HG03139 (cell line): Measurements from ENCODE around the gene IL1R2.
"Not testable (repeated sequence)": the region's sequence is repeated elsewhere in the genome, so short reads cannot be mapped to it uniquely, and the experiment has no call there.

Source experiments
- ATAC-seq: cut with Tn5 transposase; IDR thresholded peaks from one replicate; pipeline ENCODE4 v1.9.1; 2021; ENCODE audit not compliant: unreplicated experiment

Gene IL1R2

DNA sequence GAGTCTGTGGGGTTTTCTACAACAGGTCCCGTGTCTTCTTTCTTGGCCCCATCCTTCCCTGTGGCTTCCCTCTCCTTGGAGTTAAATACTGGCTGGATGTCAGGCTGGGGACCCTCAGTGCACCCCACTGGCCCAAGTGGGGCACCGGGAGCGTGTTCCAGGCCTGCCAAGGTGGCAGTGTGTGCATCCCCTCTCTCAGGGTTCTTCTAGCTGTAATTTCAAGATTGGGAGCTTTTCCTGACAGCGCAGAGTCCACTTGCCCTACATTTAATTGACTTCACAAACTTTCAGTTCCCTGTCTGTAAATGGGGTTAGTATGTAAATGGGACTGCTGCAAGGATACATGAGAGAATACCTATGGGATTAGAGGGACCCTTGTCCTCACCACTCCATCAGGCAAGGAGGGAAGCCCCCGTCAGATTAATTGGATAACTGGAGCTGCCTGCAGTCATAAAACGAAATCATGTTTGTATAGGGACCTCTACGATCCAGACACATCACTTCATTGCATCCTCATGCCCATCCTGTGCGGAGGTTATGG lies 66.6 kb downstream of the IL1R2 start:
- ATAC-seq, result no peak

DNA sequence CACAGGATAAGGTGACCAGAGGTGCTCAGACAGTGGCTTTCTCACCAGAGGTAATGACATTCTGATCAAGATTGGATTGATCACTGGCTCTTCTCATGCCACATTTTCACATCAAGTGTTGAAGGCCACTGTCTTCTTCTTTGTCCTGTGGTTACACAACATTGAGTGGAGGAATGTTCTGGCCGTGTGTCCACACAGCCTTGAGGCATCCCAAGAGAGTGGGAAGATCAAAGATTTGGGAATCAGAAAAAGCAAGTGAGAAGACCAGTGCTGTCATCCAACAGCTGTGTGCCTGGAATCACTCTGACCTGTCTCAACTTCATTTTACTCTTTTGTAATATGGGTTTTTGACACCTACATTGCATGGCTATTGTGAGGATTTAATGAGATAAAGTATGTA lies 67.4 kb downstream of the IL1R2 start:
- ATAC-seq, result no peak

DNA sequence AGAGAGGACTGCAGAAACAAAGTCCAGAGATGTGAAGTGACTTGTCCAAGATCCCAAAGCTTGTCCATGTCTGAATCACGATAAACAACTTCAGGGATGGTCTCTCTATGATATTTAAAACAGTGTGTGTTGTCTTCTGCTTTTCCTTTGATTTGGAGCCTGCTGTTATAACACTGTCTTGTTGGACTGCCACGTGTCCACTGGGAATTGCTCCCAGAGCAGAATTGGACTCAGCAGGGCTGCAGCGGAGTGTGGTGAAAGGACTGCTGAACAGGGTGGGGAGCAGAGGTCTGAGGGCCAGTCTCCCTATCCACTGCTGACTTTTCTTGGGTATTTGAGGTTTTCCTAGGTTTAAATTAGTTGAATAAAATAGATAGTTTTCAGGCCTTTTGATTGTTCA lies 68.3 kb downstream of the IL1R2 start:
- no peak for ATAC-seq

DNA sequence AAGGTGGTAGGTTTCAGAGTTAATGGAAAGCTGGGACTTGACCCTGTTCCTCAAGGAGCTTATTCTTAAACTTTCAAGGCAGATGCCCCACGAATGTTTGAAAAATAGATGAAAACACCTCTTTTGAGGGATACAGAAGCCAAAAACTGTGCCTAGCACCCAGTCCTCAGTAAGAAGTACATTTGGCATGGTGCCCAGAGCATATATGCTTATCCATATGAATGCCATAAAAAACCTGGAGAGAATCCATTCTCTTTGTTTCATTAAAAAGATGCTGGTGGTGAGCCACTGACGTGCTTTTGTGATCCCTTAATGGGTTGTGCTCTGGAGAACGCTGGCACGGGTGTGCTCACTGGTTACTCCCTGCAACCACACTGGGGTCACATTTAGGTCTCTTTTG lies 69.0 kb downstream of the IL1R2 start:
- ATAC-seq, result no peak

DNA sequence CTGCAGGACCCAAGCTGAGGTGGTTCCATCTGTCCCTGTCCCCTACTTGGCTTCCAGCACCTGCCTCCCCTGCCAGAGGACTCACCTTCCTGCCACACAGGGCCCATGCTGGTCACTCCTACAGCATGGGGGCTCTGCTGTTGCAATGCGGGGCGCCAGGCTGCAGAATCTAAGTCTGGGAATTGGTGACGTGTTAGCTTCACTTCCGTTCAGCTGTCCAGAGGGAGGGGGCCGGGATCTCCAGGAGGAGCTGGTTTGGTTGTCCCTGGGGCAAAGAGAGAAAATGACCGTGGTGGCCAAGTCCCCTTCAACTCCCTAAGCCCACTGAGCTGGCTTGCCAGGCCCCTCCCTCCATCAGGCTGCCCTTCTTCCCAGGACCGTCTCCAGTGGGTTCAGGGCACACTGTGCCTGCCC lies 69.5 kb downstream of the IL1R2 start:
- no peak for ATAC-seq

DNA sequence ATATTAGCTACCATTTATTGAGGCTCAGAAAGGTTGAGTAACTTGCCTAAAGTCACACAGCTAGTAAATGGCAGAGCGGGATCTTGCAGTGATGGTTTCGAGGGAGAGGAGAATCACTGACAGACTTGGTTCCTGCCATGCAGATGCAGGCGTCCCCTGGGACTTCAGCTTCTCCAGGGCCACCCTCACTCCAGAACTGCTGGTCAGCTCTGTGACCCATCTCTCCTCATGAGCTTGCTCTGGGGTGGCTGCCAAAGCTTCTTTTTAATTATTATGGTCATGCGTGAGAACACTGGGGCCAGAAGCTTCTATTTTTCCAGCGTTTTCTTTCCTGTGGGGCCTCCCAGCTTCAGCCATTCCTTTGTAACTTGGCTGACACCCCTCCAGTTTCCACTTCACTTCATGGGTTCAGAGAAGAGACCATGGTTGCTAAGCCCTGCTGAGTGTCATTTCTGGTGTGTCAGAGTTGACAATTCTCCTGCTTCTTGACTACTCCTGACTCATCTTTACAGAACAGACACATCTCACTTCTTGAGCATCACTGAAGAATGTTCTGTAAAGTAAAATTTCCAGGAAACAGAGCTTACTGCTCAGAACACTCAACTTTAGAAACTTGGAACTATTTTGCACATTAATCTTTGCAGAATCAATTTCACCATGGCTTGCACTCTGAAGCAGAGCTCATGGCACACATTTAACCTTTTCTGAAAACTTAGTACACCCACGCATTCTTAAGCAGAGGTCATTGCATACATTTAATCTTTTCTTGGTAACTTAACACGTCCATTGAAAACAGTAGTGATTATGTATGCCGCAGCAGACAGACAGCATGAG lies 70.4 kb downstream of the IL1R2 start:
- no peak for ATAC-seq

DNA sequence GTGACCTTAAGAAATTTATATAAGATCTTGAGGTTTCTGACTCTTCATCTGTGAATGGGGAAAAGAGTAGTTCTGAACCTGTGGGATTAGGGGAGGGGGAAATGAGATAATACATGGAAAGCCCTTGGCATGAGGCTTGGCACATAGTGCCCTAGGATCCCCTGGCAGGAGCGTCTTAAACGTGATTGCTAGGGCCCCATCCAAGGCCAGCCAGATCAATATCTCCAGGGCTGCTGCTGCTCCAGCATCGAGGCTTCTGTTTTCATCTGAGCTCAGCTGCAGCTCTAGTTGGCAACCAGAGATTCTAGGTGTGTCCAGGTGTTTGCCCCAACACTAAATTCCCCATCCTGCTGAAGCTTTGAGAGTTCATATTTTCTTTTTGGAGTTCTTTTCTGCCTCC lies 71.0 kb downstream of the IL1R2 start:
- no peak for ATAC-seq

DNA sequence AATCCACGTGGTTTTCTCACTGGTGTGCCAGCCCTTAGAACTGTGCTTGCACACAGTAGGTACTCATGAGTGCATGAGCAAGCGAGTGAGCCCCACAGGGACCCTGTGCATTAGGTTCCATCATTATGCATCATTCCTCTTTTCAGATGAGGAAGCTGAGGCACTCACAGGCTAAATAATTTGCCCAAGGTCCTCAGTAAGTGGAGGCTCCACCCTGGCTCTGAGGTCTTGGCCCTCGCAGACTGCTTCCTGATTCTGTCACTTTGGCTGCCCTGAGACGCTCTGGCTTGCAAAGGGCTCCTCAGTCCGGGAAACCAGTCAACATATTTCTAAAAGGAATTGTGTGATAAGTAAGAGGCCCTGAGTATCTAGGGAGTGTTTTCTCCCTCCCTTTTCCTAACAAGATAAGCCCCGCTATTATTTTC lies 71.7 kb downstream of the IL1R2 start:
- ATAC-seq, result no peak

DNA sequence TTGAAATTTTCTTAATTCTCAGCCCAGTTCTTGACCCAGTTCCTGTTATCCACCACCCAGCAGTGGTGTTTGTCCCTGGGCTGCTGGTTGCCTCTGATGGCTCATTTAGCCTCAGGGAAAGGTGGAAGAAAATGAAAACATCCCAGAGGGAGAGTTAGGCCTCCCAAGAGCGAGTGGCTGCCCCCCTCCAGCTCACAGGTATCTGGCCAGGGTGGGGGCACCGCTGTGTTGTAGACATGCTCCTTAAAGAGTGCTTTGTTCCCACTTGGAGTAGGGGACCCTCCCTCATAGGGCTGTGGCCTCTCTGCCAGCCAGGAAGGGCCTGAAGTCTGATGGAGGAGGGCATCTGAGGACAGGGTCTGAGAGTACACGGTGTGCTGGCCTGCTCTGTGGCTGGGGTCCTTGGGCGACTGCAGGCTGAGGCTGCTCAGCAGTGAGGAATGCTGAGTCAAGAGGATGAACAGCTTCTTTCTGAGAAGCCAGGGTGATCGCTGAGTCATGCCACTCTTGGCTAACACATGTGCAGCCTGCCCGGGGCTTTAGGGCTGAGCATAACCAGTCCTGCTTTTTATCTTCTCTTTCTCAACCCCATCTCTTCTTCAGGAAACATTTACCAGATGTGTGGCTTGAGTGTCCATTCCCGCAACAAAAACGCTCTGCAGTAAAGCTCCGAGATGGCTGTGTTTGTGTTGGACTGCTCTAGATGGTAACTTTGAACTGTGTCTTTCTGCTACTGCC lies 72.3 kb downstream of the IL1R2 start:
- ATAC-seq, result no peak

DNA sequence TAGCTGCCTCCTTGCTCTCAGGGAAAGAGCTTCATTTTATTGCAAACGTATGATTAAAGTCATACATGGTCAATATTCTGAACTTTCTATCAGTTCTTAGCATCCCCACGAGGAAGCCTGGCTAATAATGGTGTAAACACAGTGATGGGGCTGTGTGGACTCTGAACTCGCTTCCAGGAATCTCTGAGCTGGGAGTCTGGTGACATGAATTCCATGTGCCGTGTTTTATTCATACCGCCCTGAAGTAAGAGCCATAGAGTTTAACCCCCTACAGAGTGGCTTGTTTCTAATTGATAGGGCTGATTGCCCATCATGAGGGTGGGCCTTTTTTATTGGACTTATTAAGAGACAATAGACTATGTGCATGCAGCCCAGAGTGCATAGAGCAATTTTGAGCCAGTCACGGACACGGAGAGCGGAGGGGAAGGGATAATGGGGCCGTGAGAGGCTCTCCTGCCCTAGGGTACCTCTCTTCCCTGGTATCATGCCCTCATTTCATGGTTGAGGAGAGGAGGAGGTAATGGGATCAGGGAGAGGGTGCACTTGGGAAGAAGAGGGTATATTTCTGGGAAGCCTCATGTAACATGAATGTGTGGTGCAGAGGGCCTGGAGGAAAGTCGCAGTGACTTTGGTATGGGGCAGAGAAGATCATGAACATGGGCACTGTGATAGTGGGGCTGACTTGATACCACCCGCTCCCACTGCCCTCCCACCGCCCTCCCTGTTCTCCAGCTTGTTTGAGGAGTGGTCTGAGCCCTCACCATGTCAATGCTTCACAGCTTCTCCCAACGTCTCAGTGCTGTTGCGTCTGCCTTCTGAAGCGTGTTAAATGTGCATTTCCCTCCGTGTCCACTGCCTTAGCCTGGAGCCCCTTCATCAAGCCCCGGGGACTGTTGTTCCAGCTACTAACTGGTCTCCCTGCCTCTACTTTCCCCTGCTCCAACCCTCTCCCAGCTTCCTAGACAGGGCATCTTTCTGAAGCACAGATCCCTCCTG lies 73.2 kb downstream of the IL1R2 start:
- no peak for ATAC-seq

DNA sequence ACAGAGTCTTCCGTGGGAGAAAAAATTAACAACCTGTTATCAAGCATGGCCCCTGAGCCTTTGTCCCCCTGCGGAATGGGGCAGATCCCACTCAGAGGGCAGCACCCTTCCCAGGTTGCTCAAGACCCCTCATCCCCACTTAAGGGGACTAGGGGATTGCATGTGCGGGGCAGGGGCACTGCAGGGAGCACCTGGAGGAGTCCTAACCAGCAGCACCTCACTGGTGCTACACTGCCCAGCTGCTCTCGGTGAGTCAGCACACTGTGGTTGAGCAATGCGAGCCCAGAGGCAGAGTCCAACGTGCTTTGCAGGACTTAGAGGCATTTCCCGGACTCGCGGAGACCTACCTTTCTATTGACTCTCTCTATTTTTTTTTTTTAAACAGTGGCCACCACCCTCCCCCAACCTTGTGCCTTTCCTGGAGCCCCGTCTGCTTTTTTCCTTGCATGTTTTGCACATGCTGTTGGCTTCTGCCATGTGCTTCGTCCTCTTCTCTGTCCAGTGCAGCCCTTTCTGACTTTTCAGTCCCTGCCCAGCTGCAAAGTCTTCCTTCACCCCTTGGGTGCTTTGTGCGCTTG lies 74.0 kb downstream of the IL1R2 start:
- no peak for ATAC-seq

DNA sequence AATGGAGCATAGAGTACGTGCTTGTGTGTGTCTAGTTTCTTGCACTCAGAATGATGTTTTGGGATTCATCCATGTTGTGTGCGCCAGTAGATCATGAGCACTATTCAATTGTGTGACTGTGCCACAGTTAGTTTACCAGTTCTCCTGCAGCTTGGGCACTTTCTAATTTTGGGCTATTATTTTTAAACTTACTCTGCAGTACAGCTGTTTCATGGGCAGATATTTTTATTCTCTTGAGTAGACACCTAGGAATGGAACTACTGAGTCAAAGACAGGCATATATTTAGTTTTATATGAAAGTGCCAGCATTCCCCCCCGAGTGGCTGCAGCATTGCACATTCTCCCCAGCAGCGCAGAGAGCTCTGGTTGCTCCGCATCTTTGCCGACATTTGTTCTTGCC lies 74.8 kb downstream of the IL1R2 start:
- ATAC-seq, result no peak

DNA sequence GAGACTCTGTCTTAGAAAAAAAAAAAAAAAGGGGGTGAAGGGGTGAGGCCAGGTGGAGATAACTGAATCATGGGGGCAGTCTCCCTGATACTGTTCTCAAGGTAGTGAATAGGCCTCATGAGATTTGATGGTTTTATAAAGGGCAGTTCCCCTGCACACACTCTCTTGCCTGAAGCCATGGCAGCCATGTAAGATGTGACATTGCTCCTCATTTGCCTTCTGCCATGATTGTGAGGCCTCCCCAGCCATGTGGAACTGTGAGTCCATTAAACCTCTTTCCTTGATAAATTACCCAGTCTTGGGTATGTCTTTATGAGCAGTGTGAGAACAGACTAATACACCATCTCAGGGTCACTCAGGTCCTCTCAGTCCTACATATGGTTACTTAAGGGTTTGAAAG lies 76.4 kb downstream of the IL1R2 start:
- ATAC-seq, result not testable (repeated sequence)

DNA sequence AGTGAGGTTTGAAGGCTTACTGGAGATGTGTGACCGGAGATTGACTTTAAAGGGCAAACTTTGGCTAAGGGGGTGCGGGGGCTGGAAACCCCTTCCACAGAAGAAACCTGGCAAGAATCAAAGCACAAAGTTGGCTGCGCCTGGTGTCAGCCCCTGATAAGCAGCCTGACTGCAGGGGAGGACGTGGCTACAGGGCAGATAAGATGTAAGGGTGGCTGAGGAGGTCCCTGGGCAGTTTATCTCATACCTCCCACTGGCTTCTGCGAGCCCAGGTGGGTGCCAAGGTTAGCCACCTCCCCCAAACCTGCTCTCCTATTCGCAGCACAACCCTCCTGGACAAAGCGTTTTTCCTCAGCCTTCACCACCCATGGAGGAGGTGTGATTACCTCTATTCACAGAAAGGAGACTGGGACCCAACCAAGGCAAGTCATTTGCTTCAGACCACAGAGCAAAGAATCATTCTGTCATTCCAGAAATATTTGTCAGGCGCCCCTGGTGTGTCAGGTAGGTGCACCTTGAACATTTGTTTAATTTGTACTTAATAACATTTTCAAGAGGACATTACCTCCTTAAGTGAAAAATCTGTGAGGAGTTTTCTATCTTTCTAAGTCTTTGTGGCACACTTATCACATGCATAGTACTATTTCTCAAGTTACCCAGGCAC lies 77.7 kb downstream of the IL1R2 start:
- ATAC-seq, result no peak

DNA sequence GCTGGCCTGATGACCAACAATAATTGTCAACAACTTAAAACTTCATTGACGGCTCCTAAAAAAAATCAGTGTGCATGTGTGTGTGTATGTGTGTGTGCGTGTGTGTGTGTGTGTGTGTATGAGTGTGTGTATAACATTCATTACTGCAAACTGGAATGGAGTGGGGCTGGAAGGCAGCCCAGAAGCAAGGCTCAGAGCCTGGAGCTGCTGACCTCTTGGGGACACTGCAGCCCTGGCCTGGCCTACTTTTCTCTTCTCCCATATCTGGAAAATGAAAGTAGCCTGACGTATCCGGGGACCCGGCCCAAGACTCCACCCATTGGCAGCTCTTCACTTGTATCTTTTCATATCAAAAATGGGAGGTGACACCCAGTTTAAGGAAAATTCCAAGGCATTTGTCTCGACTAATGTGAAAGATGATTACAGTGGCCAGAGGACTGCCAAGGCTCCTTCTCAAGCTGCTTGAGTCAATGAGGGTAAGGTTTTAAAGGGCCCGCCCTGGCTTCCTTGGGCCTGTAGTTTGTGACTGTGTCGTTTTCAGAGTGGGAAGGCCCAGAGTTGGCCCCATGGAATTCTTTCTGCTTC lies 78.4 kb downstream of the IL1R2 start:
- ATAC-seq, result no peak

DNA sequence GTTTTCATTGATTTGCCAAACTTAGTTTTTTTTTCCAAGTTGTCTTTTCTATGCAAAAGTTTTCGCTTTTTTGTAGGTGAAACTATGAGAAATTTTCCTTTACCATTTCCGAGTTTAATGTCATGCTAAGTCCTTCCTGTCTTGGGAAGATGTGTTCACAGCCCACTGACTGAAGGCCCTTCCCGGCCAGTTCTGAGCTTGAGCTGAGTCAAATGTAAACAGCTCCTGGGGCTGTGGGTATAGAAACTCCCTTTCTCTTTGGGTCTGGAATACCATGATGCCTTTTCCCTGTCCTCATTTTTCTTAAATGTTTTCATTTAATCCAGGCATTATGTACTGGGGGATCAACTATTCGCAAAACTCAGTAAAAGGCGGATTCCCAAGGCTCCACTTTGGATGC lies 81.0 kb downstream of the IL1R2 start:
- ATAC-seq, result no peak

DNA sequence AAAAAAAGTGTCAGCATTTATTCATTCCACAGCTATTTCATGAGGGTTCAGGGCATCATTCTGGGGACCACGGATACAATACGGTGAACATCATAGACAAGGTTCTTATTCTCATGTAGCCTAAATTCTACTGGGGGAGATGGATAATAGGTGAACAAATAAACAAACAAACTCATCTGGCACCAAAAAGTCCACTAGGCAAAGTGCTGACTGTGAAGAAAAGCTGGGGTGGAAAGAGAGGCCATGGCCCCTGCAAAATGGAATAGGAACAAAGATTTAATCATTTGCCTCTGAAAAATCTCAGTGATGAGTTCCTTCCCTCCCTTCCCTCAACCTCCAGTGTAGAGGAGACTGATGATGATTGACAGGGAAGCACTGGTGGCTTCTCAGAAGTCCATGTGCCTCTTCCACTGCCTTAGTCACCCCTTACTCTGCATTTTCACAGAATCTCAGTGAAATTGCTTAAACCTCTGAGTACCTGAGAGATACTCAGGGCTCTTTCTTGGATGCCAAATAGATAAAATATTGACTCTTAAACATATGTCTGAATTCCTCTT lies 81.5 kb downstream of the IL1R2 start:
- ATAC-seq, result no peak

DNA sequence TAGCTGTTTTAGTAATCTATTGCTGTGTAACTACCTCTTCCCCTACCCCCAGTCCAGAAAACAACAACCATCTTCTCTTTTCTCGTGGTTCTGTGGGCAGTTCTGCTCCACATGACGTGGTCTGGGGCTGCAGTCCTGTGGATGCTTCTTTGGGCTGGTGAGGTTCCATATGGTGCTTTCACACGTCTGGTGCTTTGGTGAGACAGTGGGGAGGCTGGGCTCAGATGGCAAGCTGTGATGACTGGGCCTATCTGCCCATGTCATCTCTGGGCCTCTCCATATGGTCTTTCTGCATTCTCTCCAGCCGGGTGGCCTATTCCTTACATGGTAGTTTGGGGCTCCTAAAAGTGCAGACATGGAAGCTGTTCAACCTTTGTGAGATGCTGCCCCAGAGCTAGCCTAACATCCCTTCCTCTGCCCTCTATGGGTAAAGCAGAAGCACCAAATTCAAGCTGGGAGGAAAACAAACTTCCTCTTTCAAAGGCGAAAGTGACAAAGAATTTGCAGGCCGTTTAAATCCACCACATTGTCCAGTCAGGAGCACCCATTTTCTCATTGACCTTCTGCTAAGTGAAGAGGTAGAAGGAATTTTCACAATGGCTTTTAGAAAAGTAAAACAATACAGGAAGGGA lies 82.5 kb downstream of the IL1R2 start:
- no peak for ATAC-seq

DNA sequence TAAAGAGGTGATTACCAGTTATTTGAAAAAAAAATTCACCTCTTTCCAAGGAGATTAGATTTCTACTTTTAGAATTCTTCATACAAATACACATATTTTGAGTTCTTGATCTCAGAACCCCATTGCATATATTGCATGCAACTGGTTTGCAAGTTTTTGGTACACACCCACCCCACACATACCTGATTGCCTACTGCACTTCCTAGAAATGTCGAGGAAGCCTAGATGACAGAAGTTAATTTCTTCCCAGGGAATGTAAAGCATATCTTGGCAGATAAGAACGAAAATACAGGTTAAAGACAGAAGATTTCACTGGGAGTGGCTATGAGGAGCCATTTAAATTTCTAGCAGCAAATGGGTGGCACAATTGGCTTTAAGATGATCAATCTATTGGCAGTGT lies 83.7 kb downstream of the IL1R2 start:
- no peak for ATAC-seq
